GM12878 (cell line): ENCODE results near the gene CPNE4.

Source experiments
- BHLHE40 ChIP-seq, 2 experiments: fragments of 450-650 bp in 1 of 2; IDR thresholded peaks; 2 replicates each; pipeline ENCODE4 v1.6.1; 2011 to 2017; ENCODE audit warnings: low read depth in 2 of 2, borderline replicate concordance in 1 of 2, improper control_type of control experiment in 1 of 2, low read length in 1 of 2, mild to moderate bottlenecking in 1 of 2
- CEBPB ChIP-seq, 2 experiments: fragments of 150-350 bp in 1 of 2; IDR thresholded peaks; 2 replicates each; pipeline ENCODE4 v1.6.1; 2012 to 2014; ENCODE audit warnings: low read depth in 2 of 2, low read length in 2 of 2, borderline replicate concordance in 1 of 2, inconsistent platforms in 1 of 2
- EP300 ChIP-seq, 2 experiments: fragments of 150-350 bp in 1 of 2; IDR thresholded peaks; 2 replicates each; pipeline ENCODE4 v1.6.1; 2011 to 2012; ENCODE audit warnings: low read depth in 2 of 2, low read length in 2 of 2, borderline replicate concordance in 1 of 2, improper control_type of control experiment in 1 of 2, inconsistent platforms in 1 of 2; ENCODE audit not compliant: control insufficient read depth in 1 of 2
- EZH2 ChIP-seq: IDR thresholded peaks from 2 replicates; pipeline ENCODE4 v1.6.1; 2012; ENCODE audit warnings: low read depth, mild to moderate bottlenecking, control low read depth, inconsistent platforms, low read length, borderline replicate concordance; ENCODE audit not compliant: control insufficient read depth
- FOXK2 ChIP-seq: fragments of 450-650 bp; IDR thresholded peaks from 2 replicates; pipeline ENCODE4 v1.6.1; 2017; ENCODE audit warnings: mild to moderate bottlenecking, moderate library complexity
- IKZF1 ChIP-seq: fragments of 450-650 bp; conservative IDR thresholded peaks from 2 replicates; pipeline ENCODE4 v1.6.1; 2017; ENCODE audit warnings: antibody characterized with exemption, mild to moderate bottlenecking
- KAT2A ChIP-seq: conservative IDR thresholded peaks from 2 replicates; pipeline ENCODE4 v1.6.1; 2011; ENCODE audit warnings: low read depth, low read length; ENCODE audit not compliant: control insufficient read depth
- POLR2AphosphoS2 ChIP-seq: IDR thresholded peaks from 2 replicates; pipeline ENCODE4 v1.6.1; 2011; ENCODE audit warnings: low read depth, mild to moderate bottlenecking, low read length, improper control_type of control experiment, moderate library complexity
- SP1 ChIP-seq: IDR thresholded peaks from one replicate; pipeline ENCODE4 v1.6.1; 2011; ENCODE audit warnings: low read depth, low read length
- TF ChIP-seq, protein P1 (sequence below): fragments of 450-650 bp; formaldehyde crosslinking; IDR thresholded peaks from 2 replicates; pipeline ENCODE4 v1.5.0; 2022; ENCODE audit warnings: mild to moderate bottlenecking, missing genetic modification characterization
- TF ChIP-seq, protein P2 (sequence below): IDR thresholded peaks from 2 replicates; pipeline ENCODE4 v1.6.1; 2011; ENCODE audit warnings: low read depth, low read length, improper control_type of control experiment, borderline replicate concordance

DNA sequence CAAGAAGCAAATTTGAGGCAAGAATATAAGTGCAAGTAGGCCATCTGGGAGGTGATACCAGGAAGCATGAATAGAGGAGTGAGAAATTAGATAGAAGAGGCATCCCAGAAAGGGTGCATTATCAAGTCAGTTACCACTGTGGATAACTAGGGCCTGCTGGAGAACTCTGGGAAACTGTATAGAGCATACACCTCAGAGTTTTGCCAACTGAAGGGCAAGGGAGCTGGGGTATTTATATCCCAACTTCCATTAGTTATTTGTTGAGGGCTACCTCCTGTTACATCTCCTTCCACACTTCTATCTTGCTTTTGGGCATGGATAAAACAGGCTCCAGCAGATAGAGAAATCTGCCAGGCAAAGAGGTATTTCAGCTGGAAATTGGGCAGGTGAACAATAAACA is 448.5 kb downstream of the CPNE4 start:
- TF ChIP-seq EZH2 (no peak), SP1 (no peak), FOXK2 (no peak), IKZF1 (no peak), EP300 (IDR thresholded peaks at IDR 0.05; ENCODE audit: borderline replicate concordance in 1 of 2, control insufficient read depth in 1 of 2, low read depth in 2 of 2, low read length in 2 of 2) (no peak), CEBPB (IDR thresholded peaks at IDR 0.05; ENCODE audit: borderline replicate concordance in 1 of 2, low read depth in 2 of 2, low read length in 2 of 2) (no peak), POLR2AphosphoS2 (no peak), KAT2A (no peak), BHLHE40 (IDR thresholded peaks at IDR 0.05; ENCODE audit: borderline replicate concordance in 1 of 2, low read depth in 2 of 2, low read length in 1 of 2) (no peak)
- TF ChIP-seq, protein P1, sequence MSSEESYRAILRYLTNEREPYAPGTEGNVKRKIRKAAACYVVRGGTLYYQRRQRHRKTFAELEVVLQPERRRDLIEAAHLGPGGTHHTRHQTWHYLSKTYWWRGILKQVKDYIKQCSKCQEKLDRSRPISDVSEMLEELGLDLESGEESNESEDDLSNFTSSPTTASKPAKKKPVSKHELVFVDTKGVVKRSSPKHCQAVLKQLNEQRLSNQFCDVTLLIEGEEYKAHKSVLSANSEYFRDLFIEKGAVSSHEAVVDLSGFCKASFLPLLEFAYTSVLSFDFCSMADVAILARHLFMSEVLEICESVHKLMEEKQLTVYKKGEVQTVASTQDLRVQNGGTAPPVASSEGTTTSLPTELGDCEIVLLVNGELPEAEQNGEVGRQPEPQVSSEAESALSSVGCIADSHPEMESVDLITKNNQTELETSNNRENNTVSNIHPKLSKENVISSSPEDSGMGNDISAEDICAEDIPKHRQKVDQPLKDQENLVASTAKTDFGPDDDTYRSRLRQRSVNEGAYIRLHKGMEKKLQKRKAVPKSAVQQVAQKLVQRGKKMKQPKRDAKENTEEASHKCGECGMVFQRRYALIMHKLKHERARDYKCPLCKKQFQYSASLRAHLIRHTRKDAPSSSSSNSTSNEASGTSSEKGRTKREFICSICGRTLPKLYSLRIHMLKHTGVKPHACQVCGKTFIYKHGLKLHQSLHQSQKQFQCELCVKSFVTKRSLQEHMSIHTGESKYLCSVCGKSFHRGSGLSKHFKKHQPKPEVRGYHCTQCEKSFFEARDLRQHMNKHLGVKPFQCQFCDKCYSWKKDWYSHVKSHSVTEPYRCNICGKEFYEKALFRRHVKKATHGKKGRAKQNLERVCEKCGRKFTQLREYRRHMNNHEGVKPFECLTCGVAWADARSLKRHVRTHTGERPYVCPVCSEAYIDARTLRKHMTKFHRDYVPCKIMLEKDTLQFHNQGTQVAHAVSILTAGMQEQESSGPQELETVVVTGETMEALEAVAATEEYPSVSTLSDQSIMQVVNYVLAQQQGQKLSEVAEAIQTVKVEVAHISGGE (CRISPR knock-in tag), result no peak
- TF ChIP-seq, protein P2, sequence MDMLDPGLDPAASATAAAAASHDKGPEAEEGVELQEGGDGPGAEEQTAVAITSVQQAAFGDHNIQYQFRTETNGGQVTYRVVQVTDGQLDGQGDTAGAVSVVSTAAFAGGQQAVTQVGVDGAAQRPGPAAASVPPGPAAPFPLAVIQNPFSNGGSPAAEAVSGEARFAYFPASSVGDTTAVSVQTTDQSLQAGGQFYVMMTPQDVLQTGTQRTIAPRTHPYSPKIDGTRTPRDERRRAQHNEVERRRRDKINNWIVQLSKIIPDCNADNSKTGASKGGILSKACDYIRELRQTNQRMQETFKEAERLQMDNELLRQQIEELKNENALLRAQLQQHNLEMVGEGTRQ, result no peak
